Brain microvascular endothelial cell (primary cell): Measurements from ENCODE around the gene ACO2.

Experiments
- DNase-seq: peaks from one replicate; pipeline ENCODE4 v3.0.0-alpha.2; 2020
- H3K27ac ChIP-seq: fragments of 250-450 bp; sonication (Bioruptor Pico); 2 replicates; pipeline ENCODE4 v1.5.1; 2020; ENCODE audit warnings: mild to moderate bottlenecking, moderate library complexity
- H3K27me3 ChIP-seq: fragments of 250-450 bp; sonication (Bioruptor Pico); replicated peaks from 2 replicates; pipeline ENCODE4 v1.5.1; 2020; ENCODE audit warnings: mild to moderate bottlenecking
- H3K36me3 ChIP-seq: fragments of 250-450 bp; sonication (Bioruptor Pico); replicated peaks from 2 replicates; pipeline ENCODE4 v1.5.1; 2020; ENCODE audit warnings: mild to moderate bottlenecking
- H3K4me3 ChIP-seq: 2 replicates; pipeline ENCODE4 v1.5.1; 2011; ENCODE audit warnings: low read depth, mild to moderate bottlenecking, control low read depth, low read length, moderate library complexity
- CTCF ChIP-seq: IDR thresholded peaks from 2 replicates; pipeline ENCODE4 v1.5.1; 2011; ENCODE audit warnings: low read depth, mild to moderate bottlenecking, moderate library complexity, low read length, control low read depth, inconsistent platforms; ENCODE audit errors: missing control alignments
- in situ Hi-C: cut with HindIII; loops from 2 replicates; pipeline ENCODE4 v1.10.0; 2017; ENCODE audit warnings: low sequenced_read_pairs, low pct_ligation_motif_present

The ACO2 gene

GRCh38 chr22:41499624-41500280 lies 30.8 kb downstream of the ACO2 start:
- no peaks in the 10 kb centered on the region for H3K27me3 ChIP-seq
- H3K4me3 ChIP-seq = no peak overlapping the region
- in situ Hi-C loops = no loop called here
- peaks cover 9% of the 10 kb centered on the region for H3K36me3 ChIP-seq
- no peak overlapping the region for H3K27ac ChIP-seq
- TF ChIP-seq CTCF = no peak
- no peak for DNase-seq

GRCh38 chr22:41500303-41500702 lies 31.4 kb downstream of the ACO2 start:
- TF ChIP-seq CTCF = no peak
- H3K27me3 ChIP-seq = no peaks in the 10 kb centered on the region
- in situ Hi-C loops = no loop called here
- H3K36me3 ChIP-seq = peaks cover 9% of the 10 kb centered on the region
- no peak overlapping the region for H3K27ac ChIP-seq
- DNase-seq = no peak
- no peak overlapping the region for H3K4me3 ChIP-seq

GRCh38 chr22:41501209-41501608 lies 32.3 kb downstream of the ACO2 start:
- Histone ChIP-seq H3K4me3 (no peak overlapping the region), H3K27me3 (no peaks in the 10 kb centered on the region), H3K27ac (no peak overlapping the region), H3K36me3 (peaks cover 9% of the 10 kb centered on the region)
- peak; percentile 48 for TF ChIP-seq CTCF
- in situ Hi-C loops = no loop called here
- no peak for DNase-seq

- Histone ChIP-seq H3K4me3 (no peak overlapping the region), H3K27ac (no peak overlapping the region), H3K36me3 (peaks cover 22% of the 10 kb centered on the region), H3K27me3 (no peaks in the 10 kb centered on the region)
- in situ Hi-C loops = no loop called here
- peak; percentile 49 for DNase-seq
- no peak for TF ChIP-seq CTCF
Measured at GRCh38 chr22:41504397-41504796, 35.5 kb downstream of the ACO2 start.

GRCh38 chr22:41504816-41505215 lies 35.9 kb downstream of the ACO2 start:
- Histone ChIP-seq H3K27me3 (no peaks in the 10 kb centered on the region), H3K36me3 (peaks cover 18% of the 10 kb centered on the region), H3K4me3 (no peak overlapping the region), H3K27ac (no peak overlapping the region)
- in situ Hi-C loops = no loop called here
- DNase-seq = no peak
- no peak for TF ChIP-seq CTCF
